DND-41 (cell line): Measurements from ENCODE around the gene ECE2.

Source experiments
- ATAC-seq: fragments of 200-7000 bp; cut with Tn5 transposase; 3 replicates; pipeline ENCODE4 v1.9.1; 2021; ENCODE audit warnings: low read depth; ENCODE audit not compliant: insufficient read depth
- DNase-seq: peaks from one replicate; pipeline ENCODE4 v3.0.0-alpha.2; 2020
- H2AFZ ChIP-seq: 2 replicates; pipeline ENCODE4 v1.6.0; 2012; ENCODE audit warnings: low read depth, low read length
- H3K27ac ChIP-seq: 2 replicates; pipeline ENCODE4 v1.5.1; 2012; ENCODE audit warnings: low read length, inconsistent platforms
- H3K27me3 ChIP-seq: fragments of 200-600 bp; sonication (generic); 2 replicates; pipeline ENCODE4 v1.6.0; 2012; ENCODE audit warnings: low read length, mild to moderate bottlenecking, inconsistent platforms; ENCODE audit not compliant: insufficient read depth, poor library complexity
- H3K36me3 ChIP-seq: 2 replicates; pipeline ENCODE4 v1.5.1; 2012; ENCODE audit warnings: low read length, inconsistent platforms; ENCODE audit not compliant: insufficient read depth
- H3K4me1 ChIP-seq: 2 replicates; pipeline ENCODE4 v1.5.1; 2012; ENCODE audit warnings: mild to moderate bottlenecking, low read length; ENCODE audit not compliant: insufficient read depth
- H3K4me2 ChIP-seq: 2 replicates; pipeline ENCODE4 v1.6.0; 2012; ENCODE audit warnings: mild to moderate bottlenecking, moderate library complexity, low read length, inconsistent platforms; ENCODE audit not compliant: insufficient read depth
- H3K4me3 ChIP-seq, 2 experiments: fragments of 200-600 bp in 1 of 2; shearing (Covaris generic) in 1 of 2; 2 replicates each; pipeline ENCODE4 v1.5.1; 2012 to 2016; ENCODE audit warnings: inconsistent platforms in 2 of 2, low read length in 2 of 2, mild to moderate bottlenecking in 2 of 2, low read depth in 1 of 2, moderate library complexity in 1 of 2
- H3K79me2 ChIP-seq: 2 replicates; pipeline ENCODE4 v1.6.0; 2012; ENCODE audit warnings: low read length, inconsistent platforms; ENCODE audit not compliant: insufficient read depth
- H3K9ac ChIP-seq: 2 replicates; pipeline ENCODE4 v1.6.0; 2012; ENCODE audit warnings: low read depth, mild to moderate bottlenecking, inconsistent platforms, low read length, moderate library complexity
- H3K9me3 ChIP-seq: 2 replicates; pipeline ENCODE4 v1.5.1; 2012; ENCODE audit warnings: low read length, moderate library complexity, mild to moderate bottlenecking, inconsistent platforms; ENCODE audit not compliant: insufficient read depth, severe bottlenecking
- H4K20me1 ChIP-seq: 2 replicates; pipeline ENCODE4 v1.6.0; 2012; ENCODE audit warnings: low read length; ENCODE audit not compliant: insufficient read depth
- EZH2 ChIP-seq: IDR thresholded peaks from 3 replicates; pipeline ENCODE4 v1.6.1; 2012; ENCODE audit warnings: borderline replicate concordance, low read depth, mild to moderate bottlenecking, moderate library complexity, low read length, inconsistent platforms; ENCODE audit not compliant: severe bottlenecking
- TF ChIP-seq, protein P1 (sequence below): IDR thresholded peaks from 2 replicates; pipeline ENCODE4 v1.5.1; 2012; ENCODE audit warnings: borderline replicate concordance, low read length, moderate library complexity, mild to moderate bottlenecking; ENCODE audit not compliant: poor library complexity, severe bottlenecking; ENCODE audit errors: extremely low read depth

ECE2 gene

DNA sequence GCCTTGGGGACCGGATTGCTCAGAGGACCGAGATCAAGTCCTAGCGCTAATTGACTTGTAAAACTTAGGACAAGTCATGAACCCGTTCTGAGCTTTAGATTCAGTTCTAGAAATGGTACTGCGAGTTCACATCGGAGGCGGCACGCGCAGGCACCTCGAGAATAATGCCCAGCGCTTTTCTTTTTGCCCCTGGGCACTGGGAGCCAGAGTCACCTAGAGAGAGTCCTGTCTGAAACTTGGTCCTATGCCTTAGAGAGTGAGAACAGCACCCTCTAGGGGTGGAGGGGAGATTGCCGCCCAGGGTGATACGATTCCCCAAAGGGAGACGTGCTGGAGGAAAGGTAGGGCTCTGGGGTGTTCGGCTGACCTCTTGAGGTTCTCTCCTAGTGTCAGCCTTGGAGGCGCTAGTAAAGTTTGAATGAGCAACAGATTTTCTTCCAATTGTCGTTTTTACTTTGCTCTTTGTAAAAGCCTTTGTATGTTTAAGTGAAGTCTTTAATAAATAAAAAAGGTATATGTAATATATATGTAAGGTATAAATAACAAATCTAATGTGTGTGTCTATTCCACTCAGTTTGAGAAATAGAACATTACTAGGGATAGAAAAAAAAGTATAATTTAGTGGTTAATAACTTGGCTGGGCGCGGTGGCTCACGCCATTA is 25.5 kb upstream of the ECE2 start:
- TF ChIP-seq, protein P1, sequence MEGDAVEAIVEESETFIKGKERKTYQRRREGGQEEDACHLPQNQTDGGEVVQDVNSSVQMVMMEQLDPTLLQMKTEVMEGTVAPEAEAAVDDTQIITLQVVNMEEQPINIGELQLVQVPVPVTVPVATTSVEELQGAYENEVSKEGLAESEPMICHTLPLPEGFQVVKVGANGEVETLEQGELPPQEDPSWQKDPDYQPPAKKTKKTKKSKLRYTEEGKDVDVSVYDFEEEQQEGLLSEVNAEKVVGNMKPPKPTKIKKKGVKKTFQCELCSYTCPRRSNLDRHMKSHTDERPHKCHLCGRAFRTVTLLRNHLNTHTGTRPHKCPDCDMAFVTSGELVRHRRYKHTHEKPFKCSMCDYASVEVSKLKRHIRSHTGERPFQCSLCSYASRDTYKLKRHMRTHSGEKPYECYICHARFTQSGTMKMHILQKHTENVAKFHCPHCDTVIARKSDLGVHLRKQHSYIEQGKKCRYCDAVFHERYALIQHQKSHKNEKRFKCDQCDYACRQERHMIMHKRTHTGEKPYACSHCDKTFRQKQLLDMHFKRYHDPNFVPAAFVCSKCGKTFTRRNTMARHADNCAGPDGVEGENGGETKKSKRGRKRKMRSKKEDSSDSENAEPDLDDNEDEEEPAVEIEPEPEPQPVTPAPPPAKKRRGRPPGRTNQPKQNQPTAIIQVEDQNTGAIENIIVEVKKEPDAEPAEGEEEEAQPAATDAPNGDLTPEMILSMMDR, result peak; percentile 99
- TF ChIP-seq EZH2, result no peak
- Histone ChIP-seq H3K36me3 (peaks cover 14% of the 10 kb centered on the region), H2AFZ (peak overlapping the region; percentile 96), H3K4me1 (peaks cover 34% of the 10 kb centered on the region), H4K20me1 (no peaks in the 10 kb centered on the region; the same call in 1 of the 2 replicates), H3K9ac (peak overlapping the region; percentile 76), H3K4me2 (peak overlapping the region; percentile 89), H3K9me3 (no peaks in the 10 kb centered on the region), H3K79me2 (peaks cover 39% of the 10 kb centered on the region), H3K27me3 (no peaks in the 10 kb centered on the region), H3K4me3 (peak overlapping the region; percentile 96 to 100), H3K27ac (peak overlapping the region; percentile 90)
- ATAC-seq, result peak; percentile 76
- DNase-seq, result peak; percentile 92

DNA sequence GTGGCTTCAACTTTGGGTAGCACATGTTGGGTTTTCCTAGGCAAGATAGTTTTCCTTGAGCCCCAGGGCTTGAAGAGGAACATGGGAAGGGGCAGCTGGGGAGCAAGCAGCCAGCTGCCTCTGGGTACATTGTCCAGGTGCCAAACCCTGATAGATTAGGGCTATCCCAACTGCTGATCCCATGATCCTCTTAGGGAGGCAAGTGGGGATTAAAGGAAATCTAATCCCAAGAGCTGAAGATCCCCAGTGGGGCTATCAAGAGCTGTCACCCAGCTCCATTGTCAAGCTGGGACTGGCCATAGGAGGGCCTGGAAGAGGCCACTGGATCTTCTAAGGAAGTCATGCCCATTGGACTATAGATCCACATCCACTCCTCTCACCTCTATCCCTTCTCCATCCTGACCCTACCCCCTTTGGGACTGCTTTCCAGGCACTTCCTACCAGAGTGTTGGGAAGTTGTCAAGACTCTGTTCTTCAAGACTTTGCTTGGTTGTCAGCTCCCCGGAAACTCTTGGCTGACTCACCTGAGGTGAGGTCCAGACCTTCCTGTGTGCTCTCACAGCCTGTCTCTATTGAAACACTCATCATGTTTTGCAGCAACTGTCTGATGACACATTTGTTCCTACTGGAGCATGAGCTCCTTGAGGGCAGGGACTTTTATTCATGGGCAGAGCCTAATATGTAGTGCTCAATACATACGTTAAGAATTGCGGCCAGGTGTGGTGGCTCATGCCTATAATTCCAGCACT is 20.4 kb upstream of the ECE2 start:
- Histone ChIP-seq H3K36me3 (no peaks in the 10 kb centered on the region), H3K79me2 (peaks cover 2% of the 10 kb centered on the region; the same call in 1 of the 2 replicates), H3K27ac (no peak overlapping the region), H3K9me3 (no peaks in the 10 kb centered on the region), H3K4me3 (no peak overlapping the region), H3K4me2 (no peak overlapping the region), H3K4me1 (peaks cover 6% of the 10 kb centered on the region; the same call in 1 of the 2 replicates), H4K20me1 (no peaks in the 10 kb centered on the region; the same call in 1 of the 2 replicates), H3K27me3 (no peaks in the 10 kb centered on the region), H3K9ac (no peak overlapping the region), H2AFZ (no peak overlapping the region)
- ATAC-seq (no peak), DNase-seq (no peak)
- TF ChIP-seq, protein P1, result no peak
- no peak for TF ChIP-seq EZH2

GRCh38 chr3:184257083-184257915 is 18.5 kb upstream of the ECE2 start:
- ATAC-seq, result no peak

More at GRCh38 chr3:184257083-184257915, 18.5 kb upstream of the ECE2 start:
- Histone ChIP-seq H3K27ac (no peak overlapping the region), H3K9ac (no peak overlapping the region), H3K9me3 (no peaks in the 10 kb centered on the region), H3K4me2 (no peak overlapping the region), H4K20me1 (no peaks in the 10 kb centered on the region), H3K36me3 (no peaks in the 10 kb centered on the region), H2AFZ (no peak overlapping the region), H3K4me1 (peaks cover 11% of the 10 kb centered on the region), H3K79me2 (no peaks in the 10 kb centered on the region), H3K27me3 (no peaks in the 10 kb centered on the region), H3K4me3 (no peak overlapping the region)
- TF ChIP-seq EZH2, result no peak
- TF ChIP-seq, protein P1, result no peak
- no peak for DNase-seq
